NCI-H524 treated with DMSO at 0.1 percent for 48 hours (cell line): ENCODE data around the gene PTPRU.
A peak's percentile ranks its signal among the peaks of the same experiment; 100 is the strongest.

Source experiments
- DNase-seq: peaks from one replicate; lab custom pipeline; 2025; lab: John Stamatoyannopoulos, UW

The PTPRU gene

GRCh38 chr1:29235955-29236711 lies at the start of gene PTPRU:
Gene PTPRU, plus strand, starts transcription at chr1:29236522. Its CDS starts 123 bp downstream, at chr1:29236645.
- DNase-seq = no peak

DNA sequence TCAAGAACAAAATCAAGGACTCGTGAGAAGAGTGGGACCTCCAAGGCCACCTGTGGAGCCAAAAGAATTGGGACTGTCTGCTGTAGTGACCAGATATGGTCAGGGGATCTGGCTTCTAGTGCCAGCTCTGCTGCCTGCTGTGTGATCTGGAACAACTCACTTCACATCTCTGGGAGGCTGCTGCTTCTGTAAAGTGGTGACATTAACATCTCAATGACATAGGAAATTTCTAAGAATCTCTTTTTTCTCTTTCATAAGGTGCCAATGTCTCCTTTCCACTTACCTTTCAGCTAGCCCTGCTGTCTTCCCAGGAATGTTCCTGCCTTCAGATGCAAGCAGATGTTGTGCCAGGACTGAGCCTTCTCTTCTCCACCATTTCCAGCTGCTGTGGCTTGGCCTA lies 49.6 kb upstream of the PTPRU start:
- DNase-seq = no peak

GRCh38 chr1:29190718-29191117 lies 45.6 kb upstream of the PTPRU start:
- DNase-seq = no peak

GRCh38 chr1:29193879-29194455 lies 42.4 kb upstream of the PTPRU start:
- DNase-seq = no peak

DNA sequence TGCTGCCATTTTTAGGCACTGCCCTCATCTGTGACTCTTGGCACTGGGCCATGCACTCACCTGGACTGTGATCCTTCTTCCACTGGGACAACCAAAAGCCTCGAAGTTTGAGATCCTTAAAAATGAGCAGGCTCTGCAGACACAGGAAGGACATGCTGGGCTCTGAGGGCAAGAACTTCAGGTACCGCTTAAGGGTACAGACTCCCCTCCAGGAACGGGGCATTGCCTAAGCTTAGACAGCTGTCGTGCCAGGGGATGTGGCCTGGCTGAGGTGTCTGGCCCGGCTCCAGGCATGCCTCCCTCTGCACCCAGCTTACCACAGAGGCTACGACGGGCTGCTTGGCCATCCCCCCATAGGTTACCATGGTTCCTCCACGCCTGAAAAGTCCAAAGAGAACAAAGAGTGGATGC lies 40.4 kb upstream of the PTPRU start:
- no peak for DNase-seq

DNA sequence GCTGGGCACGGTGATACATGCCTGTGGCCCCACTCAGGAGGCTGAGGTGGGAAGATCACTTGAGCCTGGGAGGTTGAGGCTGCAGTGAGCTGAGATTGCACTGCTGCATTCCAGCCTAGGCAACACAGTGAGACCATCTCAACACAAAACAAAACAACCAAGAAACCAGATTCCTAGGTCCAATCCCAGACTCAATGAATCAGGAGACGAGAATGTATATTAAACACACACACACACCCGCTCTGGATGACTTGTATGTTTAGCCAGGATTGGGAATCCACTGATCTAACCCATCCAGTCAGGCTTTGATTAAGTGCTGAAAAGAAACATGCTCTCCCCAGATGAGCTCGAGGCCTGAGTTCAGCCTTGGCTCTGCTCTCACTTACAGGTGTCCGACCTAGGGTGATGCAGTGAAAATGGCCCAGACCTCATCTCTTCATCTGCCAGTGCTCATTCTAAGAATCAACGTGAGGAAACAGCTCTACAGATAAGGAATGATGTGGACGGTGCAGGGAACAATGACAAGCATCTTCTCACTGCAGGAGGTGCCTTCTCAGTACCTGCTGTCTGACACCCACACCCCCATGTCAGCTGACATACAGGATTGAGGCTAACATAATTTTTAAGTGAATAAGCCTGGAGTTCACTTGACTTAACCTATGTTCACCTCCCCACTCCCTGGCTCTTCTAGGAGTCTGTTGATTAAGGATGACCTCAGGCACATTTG lies 39.3 kb upstream of the PTPRU start:
- no peak for DNase-seq

- DNase-seq = peak; percentile 9
Observed at GRCh38 chr1:29197590-29197924, 38.8 kb upstream of the PTPRU start.

GRCh38 chr1:29197993-29198392 lies 38.3 kb upstream of the PTPRU start:
- DNase-seq = no peak

DNA sequence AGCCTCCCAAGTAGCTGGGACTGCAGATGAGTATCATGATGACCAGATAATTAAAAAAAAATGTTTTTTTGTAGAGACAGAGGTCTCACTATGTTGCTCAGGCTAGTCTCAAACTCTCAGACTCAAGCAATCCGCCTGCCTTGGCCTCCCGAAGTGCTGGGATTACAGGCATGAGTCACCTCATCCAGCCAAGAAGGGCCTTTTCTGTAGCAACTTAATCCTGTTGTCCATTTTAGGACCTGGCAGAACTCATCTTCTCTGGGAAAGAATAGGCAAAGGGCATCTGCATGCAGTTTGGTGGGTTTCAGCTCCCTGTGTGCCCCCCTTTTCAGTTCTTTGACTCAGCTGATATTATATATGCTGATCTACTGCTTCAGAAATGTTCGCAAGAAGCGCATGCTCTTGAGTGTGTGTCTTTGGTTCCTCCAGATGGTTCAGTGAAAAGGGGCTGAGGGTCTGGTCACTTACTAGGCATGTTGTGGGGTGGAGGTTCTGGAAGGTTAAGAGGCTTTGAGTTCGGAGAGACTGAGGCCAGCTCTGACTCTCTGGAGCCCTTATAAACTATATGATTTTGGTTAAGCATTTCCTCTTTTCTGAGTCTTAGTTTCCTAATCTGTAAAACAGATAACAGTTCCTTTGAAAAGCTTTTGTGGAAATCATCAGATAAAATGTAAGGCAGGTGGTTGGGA lies 35.3 kb upstream of the PTPRU start:
- DNase-seq = no peak

DNA sequence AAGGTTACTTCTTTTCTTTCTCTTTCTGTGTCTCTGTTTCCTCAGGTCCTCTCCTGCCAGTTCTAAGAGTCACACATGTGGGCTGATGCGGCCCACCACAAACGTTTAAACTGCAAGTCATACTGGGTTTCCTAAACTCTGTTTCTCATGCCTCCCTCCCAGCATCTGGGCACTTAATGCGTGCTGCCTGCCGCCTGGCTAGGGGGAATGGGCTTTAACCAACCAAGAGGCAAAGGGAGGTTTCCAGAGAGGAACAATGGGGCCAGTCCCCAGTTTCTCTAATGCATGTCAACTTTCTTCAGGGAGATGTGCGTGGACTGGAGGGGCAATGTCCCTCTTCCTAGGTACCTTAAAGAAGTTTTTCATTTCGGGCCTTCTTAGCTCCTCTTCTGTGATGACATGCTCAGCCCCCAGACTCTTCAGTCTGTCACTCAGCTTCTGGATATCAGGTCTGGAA lies 34.7 kb upstream of the PTPRU start:
- DNase-seq = no peak

GRCh38 chr1:29202053-29202452 lies 34.3 kb upstream of the PTPRU start:
- no peak for DNase-seq

DNA sequence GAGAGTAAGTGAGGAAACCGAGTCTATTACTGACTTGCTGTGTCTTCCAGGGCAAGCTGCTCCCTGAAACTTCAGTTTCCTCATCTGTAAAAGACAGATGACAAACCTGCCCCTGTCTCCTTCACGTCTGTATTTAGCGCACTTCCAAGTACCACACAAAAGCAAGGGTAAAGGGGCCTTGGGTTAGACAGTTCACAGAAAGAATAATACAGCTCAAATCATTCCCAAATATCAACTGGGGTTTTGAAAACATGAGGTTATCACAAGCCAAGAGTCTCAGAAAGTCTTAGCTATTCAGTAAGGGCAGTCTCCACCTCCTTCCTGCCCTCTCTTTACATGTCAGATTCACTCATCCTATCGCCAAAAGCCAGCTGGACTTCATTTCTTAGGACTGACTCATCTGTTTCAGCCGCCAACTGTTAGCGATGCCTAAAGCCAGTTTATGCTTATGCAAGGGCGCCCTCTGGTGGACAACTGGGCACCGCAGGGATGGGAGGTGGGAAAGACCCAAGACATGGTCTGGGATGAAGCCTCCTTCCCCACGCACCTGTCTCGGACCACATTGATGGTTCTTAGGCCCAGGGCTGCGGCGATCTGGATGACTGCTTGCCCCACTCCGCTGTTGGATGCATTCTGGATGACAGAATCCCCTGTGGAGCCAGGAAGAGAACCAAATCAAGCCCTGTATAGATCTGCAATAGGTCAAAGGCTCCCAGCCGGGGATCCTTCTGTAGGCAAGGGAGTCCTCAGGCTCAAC lies 33.6 kb upstream of the PTPRU start:
- DNase-seq = peak; percentile 29

DNA sequence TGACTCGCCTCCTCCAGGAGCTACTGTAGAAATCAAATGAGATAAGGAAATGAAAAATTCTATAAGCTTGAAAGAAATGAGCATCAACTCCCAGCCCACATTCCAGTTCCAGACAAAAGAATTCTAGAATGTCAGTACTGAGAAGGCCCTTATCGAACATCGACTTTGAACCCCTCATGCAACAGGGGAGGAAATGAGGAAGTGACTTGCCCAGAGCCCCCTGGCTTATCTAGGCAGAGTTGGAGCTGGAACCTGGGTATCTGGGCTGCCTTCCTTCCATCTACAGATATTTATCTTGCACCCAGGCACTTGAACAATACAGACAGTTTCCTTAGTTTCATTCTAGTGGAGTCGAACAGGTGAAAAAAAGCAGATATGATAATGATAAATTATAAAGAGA lies 27.9 kb upstream of the PTPRU start:
- DNase-seq = no peak

DNA sequence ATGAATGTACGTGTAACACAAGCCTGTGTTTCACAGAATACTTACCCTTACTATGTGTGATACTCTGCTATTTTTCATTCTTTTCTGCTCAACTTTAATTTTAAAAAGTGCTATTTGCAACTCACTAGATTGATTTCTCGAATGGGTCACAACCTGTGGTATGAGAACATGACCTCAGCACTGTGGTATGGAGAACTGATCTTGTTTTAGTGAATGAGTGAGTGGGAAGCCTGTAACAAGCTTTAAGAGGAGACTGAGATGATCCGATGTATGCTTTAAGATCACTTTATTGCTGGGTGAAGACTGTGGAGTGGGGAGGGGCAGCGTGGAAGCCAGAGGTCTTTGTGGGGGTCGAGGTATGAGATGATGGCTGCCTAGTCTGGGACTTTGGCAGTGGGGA lies 27.1 kb upstream of the PTPRU start:
- DNase-seq = no peak

GRCh38 chr1:29210278-29211085 lies 25.8 kb upstream of the PTPRU start:
- DNase-seq = peak; percentile 91

DNA sequence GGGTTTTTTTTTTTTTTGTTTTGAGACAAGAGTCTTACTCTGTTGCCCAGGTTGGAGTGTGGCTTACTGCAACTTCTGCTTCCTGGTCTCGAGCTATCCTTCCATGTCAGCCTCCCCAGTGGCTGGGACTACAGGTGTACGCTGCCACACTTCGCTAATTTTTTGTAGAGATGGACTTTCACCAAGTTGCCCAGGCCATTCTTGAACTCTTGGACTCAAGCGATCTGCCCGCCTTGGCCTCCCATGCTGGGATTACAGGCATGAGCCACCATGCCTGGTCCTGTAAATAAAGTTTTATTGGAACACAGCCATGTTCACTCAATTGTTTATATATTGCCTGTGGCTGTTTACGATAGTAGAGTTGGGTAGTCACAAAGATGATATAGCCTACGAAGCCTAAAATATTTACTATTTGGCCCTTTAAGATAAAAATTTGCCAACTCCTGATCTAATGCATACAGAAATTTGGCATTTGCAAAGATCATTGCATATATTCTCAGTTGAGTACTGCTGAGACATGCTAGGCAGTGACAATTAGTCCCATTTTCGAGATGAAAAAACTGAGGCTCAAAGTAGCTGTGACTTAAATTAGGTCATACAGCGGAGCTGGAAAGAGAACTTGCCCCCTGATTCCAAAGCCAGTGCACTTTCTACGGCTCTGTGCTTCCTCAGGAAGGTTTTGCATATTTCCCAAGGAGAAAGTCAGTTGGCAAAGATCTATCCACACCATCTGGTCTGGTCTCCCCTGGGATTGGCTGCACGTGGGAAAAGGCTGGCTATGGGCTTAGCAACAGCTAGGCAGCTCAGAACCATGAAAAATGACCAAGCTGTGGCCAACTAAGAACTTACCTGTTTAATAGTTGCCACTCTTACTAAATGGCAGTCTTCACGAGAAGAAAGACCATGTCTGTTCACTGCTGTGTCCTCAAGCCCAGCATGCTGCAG lies 25.0 kb upstream of the PTPRU start:
- DNase-seq = peak; percentile 71

DNA sequence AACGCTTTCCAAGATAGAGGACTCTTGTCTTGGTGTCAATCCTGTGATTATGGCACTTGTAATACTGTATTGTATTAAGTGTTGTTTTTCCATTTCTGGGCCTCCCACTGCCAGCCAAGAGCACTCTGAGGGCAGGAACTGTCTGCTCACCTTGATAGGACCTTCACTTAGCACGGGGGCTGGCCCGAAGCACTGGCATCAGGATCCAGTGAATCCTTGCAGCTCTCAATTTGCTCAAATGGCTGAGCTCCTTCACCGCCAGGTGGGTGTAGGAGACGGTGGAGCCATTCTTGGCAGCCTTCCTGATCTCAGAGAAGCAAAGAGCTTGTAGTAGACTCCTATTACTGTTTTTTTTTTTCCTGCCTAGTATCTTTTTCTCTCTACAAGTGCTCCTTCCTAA lies 23.3 kb upstream of the PTPRU start:
- no peak for DNase-seq

DNA sequence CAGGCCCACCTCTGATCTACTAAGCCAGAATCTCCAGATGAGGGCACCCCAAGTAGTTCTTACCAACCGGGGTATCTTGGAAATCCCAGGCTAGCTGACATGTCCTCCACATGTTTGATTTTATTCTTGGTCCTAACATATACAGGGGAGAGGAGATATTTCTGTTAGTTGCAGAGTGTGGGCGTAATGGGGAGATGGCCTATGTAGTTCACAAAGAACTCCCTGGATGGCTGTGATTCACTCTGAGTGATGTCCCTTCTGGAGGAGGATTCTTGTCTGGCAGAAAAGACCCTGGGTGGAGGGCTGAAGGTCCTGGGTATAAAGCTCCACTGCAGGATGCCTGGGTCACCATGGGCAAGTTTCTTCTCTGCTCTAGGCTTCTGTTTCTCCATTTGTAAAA lies 18.7 kb upstream of the PTPRU start:
- DNase-seq = no peak

DNA sequence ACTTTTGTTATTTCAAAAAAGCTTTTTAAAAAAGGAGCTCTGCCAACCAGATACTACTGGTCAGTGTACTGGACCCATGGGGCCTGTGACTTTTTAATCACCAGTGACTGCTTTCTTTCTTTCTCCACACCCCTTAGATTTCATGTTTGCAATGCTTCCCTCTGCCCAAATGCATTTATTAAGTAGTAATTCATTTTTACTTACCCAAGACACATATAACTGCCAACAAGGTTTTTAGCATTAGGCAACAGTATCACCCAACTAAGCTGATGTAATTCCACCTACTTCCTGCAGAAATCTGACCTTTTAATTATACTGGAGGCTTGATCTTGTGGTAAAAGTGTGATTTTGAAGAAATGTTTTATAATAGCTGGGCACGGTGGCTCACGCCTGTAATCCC lies 18.1 kb upstream of the PTPRU start:
- DNase-seq = no peak

DNA sequence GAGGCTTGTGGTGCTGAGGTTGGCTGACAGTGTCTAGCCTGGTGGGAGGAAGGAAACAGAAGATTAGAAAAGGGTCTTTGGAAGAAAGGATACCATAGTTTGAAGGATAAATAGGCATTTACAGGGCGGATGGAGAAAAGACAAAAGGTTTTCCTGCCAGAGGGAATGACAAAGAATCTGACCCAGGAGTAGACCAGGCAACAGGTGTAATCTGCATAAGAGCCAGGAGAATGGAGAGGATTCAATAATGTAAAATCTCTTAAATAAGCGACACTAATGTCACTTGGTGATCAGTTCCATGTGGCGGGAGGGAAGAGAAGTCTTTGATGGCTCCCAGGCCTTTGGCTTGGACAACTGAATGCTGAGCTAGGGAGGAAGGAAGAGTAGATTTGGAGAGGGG lies 15.0 kb upstream of the PTPRU start:
- DNase-seq = no peak
